Coronary artery (tissue), 2 donors: ENCODE results near the gene CEP112.

Experiments used
- DNase-seq: peaks from one replicate; pipeline ENCODE4 v3.0.0-alpha.2; 2017; ENCODE audit warnings: low spot score
- H3K27ac ChIP-seq, 2 donors: fragments of 200-600 bp; sonication (generic); one replicate each; pipeline ENCODE4 v1.5.1; 2016 to 2019
- H3K4me3 ChIP-seq: fragments of 200-600 bp; sonication (generic); 2 replicates; pipeline ENCODE4 v1.5.1; 2016; ENCODE audit warnings: mild to moderate bottlenecking, moderate library complexity
- TF ChIP-seq, protein P1 (sequence below): fragments of 200-600 bp; sonication (generic); IDR thresholded peaks from one replicate; pipeline ENCODE4 v1.5.1; 2019; ENCODE audit warnings: antibody characterized with exemption

CEP112 gene

DNA sequence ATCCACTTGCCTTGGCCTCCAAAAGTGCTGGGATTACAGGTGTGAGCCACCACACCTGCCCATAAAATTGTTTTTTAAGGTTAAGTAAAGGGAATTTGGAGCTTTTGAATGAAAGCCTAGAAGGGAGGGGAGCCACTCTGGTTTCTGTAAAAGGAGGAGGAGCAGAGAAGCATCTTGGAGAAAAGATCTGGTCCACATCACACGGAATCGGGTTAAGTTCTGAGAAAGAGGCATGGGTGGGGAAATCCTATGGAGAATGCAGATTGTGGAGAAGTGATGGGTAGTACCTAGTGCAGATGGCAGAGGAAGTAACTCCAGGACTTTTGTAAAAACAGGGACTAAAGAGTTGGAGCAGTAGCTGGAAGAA lies 18.3 kb upstream of the CEP112 start:
- Histone ChIP-seq H3K27ac (no peak overlapping the region), H3K4me3 (no peak overlapping the region)
- TF ChIP-seq, protein P1, sequence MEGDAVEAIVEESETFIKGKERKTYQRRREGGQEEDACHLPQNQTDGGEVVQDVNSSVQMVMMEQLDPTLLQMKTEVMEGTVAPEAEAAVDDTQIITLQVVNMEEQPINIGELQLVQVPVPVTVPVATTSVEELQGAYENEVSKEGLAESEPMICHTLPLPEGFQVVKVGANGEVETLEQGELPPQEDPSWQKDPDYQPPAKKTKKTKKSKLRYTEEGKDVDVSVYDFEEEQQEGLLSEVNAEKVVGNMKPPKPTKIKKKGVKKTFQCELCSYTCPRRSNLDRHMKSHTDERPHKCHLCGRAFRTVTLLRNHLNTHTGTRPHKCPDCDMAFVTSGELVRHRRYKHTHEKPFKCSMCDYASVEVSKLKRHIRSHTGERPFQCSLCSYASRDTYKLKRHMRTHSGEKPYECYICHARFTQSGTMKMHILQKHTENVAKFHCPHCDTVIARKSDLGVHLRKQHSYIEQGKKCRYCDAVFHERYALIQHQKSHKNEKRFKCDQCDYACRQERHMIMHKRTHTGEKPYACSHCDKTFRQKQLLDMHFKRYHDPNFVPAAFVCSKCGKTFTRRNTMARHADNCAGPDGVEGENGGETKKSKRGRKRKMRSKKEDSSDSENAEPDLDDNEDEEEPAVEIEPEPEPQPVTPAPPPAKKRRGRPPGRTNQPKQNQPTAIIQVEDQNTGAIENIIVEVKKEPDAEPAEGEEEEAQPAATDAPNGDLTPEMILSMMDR, result no peak
- DNase-seq, result no peak

DNA sequence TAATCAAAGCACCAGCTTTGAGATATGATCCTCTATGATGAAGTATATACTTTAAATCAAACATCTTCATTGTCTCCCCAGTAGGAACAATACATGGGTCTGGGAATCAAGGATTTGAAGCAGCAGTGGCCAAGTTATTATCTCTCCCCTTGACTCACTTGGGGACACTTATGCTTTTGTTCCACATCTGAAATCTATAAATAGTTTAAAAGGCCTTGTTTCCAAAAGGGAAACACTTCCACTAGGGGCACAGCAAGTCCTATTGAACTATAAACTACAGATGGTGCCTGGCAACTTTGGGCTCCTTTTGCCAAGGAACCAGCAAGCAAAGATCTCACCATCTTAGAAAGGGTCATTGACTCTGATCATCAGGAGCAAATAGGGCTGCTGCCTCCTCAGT lies 16.0 kb upstream of the CEP112 start:
- Histone ChIP-seq H3K27ac (no peak overlapping the region), H3K4me3 (no peak overlapping the region)
- TF ChIP-seq, protein P1, result no peak
- no peak for DNase-seq

DNA sequence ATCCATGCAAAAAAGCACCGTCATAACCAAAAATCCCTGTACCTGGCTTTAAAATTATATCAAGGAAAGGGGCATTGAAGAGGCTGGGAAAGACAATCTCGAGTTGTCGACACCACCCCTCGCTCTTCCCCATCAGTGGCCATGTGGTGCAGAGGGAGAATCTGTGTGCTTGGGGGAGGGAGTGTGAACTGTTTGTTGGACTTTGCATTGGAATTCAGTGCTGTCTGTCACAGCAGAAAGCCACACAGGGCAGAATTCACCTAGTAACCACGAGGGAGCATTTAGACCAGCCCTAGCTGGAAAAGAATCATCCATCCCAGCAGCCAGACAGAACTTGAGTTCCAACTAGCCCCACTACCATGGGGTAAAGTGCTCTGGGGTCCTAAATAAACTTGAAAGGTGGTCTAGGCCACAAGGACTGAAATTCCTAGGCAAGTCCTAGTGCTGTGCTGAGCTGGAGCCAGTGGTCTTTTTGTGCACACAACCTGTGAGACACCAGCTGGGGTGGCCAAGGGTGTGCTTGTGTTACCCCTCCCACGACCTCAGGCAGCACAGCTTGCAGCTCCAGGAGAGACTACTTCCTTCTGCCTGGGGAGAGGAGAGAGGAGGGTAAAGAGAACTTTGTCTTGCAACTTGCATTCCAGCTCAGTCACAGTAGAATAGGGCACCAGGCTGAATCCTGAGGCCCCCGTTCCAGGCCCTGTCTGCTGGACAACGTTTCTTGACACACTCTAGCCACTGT lies 11.5 kb upstream of the CEP112 start:
- TF ChIP-seq, protein P1, result no peak
- DNase-seq, result no peak
- H3K27ac ChIP-seq, result no peak overlapping the region

DNA sequence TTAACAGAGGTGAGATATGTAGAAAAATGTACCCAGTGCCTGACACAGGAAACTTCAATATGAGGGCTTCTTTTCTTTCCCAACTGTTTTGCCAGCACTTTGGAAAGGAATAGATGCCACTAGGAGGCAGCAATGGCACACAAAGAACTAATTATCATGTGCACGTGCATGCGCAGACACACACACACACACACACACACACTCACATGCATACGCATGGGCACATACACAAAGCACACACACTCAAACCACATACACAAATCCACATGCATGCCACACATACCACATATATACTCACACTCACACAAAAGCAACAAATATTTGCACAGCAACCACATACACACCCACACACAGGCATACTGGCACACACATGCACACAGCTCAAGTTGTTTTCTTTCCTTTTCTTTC lies 8.8 kb upstream of the CEP112 start:
- H3K4me3 ChIP-seq, result no peak overlapping the region
- no peak for DNase-seq
- TF ChIP-seq, protein P1, result no peak
- no peak overlapping the region for H3K27ac ChIP-seq

More for the DNA sequence above, 11.5 kb upstream of the CEP112 start:
- H3K4me3 ChIP-seq, result no peak overlapping the region

DNA sequence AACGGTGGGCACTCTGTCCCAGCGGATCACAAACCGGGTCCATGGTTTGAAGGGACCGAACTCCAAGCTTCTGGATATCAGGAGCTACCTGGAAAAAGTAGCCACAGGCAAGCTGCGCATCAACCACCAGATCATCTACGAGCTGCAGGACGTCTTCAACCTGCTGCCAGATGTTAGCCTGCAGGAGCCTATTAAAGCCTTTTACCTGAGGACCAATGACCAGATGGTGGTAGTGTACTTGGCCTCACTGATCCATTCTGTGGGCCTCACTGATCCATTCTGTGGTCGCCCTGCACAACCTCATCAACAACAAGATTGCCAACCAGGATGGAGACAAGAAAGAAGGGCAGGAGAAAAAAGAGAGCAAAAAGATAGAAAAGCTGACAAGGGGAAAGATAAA lies 6.3 kb upstream of the CEP112 start:
- H3K27ac ChIP-seq, result no peak overlapping the region
- no peak overlapping the region for H3K4me3 ChIP-seq
- TF ChIP-seq, protein P1, result no peak
- DNase-seq, result no peak

DNA sequence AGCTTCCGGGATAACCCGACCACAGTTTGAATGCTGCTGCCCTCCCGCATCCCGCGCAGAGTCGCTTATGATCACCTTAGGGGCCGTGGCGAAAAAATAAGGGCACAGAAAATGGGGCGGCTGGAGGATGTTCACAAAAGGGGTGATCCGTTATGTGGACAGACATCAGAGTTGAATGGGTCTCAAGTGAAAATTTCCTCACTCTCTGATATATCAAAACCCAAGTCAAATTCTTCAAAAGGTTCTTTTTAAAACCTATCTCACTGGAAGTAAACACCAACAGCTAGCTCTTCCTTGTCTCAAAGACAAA lies 400 bp upstream of the CEP112 start:
- DNase-seq, result no peak
- Histone ChIP-seq H3K27ac (peak overlapping the region; percentile 69 to 82), H3K4me3 (peak overlapping the region; percentile 79)
- TF ChIP-seq, protein P1, result no peak
